GM08714 (cell line): ENCODE data around the gene FOSB.
A peak's percentile ranks its signal among the peaks of the same experiment; 100 is the strongest.

ENCODE experiments used
- H3K4me3 ChIP-seq: fragments of 200-500 bp; sonication (Bioruptor generic); 2 replicates; pipeline ENCODE4 v1.5.1; 2014; ENCODE audit warnings: mild to moderate bottlenecking, low read length, inconsistent platforms
- ZNF274 ChIP-seq: IDR thresholded peaks from 2 replicates; pipeline ENCODE4 v1.6.1; 2012; ENCODE audit warnings: mild to moderate bottlenecking, low read depth, low read length

The FOSB gene

DNA sequence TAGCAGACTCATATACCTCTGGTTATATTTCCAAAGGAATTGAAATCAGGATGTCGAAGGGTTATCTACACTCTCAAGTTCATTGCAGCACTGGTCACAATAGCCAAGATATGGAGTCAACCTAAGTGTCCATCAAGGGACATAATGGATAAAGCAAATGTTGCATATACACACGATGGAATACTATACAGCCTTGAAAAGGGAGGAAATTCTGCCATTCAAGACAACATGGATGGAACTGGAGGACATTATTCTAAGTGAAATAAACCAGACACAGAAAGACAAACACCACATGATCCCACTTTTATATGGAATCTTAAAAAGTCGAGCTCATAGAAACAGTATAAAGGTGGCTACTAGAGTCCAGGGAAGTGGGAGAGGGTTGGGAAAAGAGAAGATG is 30.5 kb upstream of the FOSB start:
- H3K4me3 ChIP-seq, result no peak overlapping the region
- no peak for TF ChIP-seq ZNF274

GRCh38 chr19:45439190-45439568 is 28.6 kb upstream of the FOSB start:
- no peak for TF ChIP-seq ZNF274
- H3K4me3 ChIP-seq, result peak overlapping the region; percentile 68; the same call in 1 of the 2 replicates

GRCh38 chr19:45439569-45440258 is 28.1 kb upstream of the FOSB start:
- no peak for TF ChIP-seq ZNF274
- peak overlapping the region; percentile 68 for H3K4me3 ChIP-seq

DNA sequence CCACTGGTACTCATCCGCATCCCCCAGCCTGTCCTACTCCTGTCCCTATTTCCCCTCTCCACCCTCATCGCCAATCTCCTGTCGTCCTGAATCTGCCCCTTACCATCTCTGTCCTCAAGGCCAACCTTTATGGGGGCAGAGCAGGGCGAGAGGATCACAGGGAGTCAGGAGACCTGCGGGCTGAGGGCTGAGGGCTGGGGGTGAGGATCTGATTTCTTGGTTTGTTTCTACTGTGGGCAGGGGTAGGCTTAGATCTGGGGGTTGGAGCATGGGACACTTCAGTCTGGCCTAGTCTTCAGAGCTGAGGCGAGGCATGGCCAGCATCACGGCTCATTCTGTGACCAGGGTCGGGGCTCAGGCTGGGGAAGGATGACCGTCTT is 27.5 kb upstream of the FOSB start:
- H3K4me3 ChIP-seq, result peak overlapping the region; percentile 68; the same call in 1 of the 2 replicates
- TF ChIP-seq ZNF274, result no peak

DNA sequence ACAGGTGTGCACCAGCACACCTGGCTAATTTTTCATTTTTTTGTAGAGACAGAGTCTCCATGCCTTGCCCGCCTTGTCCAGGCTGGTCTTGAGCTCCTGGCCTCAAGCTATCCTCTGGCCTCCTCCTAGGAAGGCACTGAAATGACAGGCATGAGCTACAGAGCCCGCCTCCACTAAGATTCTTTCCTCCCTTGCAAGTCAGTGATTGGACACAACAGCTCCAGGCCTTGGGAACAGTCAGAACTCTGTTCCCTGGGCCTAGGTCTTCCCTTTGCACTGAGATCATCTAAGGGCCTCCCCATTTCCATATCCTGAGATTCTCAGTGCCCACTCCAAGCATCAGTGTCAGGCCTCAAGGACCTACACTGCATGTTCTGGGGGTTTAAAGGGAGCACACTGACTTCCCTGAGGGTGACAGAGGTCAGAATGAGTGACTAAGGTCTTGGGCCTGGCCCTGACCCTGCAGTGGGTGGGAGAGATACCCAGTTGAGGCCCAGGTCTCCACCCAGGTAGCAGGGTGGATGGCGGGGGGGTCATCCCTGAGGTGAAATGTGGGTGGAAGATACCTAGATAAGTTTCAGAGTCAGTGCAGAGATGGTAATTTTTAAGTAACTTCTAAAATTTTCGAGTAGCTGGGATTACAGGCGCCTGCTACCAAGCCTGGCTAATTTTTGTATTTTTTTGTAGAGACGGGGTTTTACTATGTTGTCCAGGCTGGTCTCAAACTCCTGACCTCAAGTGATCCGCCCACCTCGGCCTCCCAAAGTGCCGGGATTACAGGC is 26.7 kb upstream of the FOSB start:
- no peak overlapping the region for H3K4me3 ChIP-seq
- no peak for TF ChIP-seq ZNF274

- H3K4me3 ChIP-seq, result no peak overlapping the region
- no peak for TF ChIP-seq ZNF274
Observed at GRCh38 chr19:45442408-45442777, 25.4 kb upstream of the FOSB start.

DNA sequence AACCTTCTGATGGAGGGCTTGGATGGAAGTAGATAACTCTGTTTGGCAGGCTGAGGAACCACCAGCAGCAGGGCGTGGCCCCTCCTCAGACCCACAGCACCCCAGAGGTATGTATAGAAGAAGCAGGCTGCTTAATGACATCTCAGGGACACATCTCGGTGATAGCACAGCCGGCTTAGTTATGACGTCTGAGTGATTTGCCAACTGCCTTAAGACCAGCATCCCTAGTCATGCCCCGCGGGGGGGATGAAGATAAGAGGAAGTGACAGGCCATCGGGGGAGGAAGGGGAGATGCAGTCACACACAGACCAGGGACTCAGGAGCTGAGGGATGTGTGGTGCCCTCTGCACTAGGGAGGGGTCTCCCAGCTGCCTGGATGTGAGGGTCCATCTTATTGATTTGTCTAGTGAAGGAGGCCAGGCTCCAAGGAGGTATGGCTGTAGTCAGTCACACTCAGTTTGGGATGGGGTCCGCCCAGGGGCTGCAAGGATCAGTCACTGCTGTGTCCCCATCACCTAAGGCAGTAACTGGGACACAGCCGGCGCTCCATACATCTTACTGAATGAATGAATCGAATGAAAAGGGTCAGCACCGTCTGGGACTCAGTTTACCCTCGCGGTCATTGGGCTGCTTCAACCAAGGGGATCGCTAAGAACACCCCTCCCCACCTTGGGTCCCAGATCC is 24.9 kb upstream of the FOSB start:
- no peak for TF ChIP-seq ZNF274

GRCh38 chr19:45443462-45444317 is 24.1 kb upstream of the FOSB start:
- TF ChIP-seq ZNF274, result no peak
- H3K4me3 ChIP-seq, result peak overlapping the region; percentile 55; the same call in 1 of the 2 replicates

More for the DNA sequence above, 24.9 kb upstream of the FOSB start:
- H3K4me3 ChIP-seq, result peak overlapping the region; percentile 55; the same call in 1 of the 2 replicates

GRCh38 chr19:45444318-45445041 is 23.3 kb upstream of the FOSB start:
- no peak for TF ChIP-seq ZNF274
- H3K4me3 ChIP-seq, result no peak overlapping the region; the same call in 1 of the 2 replicates

DNA sequence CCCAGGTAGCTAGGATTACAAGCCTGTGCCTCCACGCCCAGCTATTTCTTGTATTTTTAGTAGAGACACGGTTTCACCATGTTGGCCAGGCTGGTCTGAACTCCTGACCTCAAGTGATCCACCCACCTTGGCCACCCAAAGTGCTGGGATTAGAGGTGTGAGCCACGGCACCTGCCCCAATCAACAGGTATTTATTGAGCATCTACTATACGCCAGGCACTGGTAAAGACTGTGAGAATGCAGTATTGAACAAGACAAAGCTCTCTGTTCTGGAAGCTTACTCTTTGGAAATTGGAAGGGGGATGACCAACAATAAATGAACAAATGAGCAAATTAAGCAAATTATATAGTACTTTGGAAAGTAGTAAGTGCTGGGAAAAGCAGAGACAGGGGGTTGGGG is 22.7 kb upstream of the FOSB start:
- no peak for TF ChIP-seq ZNF274
- H3K4me3 ChIP-seq, result no peak overlapping the region

DNA sequence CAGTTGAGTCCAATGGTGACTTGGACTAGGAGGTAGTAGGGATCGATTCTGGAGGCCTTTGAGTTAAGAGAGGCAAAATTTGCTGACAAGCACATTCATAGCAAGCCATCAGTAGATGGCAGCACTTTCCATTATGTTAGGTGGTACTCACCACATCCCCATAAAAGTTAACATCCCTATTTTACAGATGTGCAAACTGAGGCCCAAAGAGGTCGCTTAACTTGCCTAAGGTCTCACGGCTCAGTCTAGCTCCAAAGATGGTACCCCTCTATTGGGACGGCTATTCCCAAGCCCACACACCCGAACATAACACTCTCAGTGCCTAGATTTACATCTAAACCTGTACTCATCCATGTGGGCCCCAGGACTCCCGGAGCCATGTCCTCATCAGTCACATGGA is 21.5 kb upstream of the FOSB start:
- no peak for TF ChIP-seq ZNF274
- no peak overlapping the region for H3K4me3 ChIP-seq

DNA sequence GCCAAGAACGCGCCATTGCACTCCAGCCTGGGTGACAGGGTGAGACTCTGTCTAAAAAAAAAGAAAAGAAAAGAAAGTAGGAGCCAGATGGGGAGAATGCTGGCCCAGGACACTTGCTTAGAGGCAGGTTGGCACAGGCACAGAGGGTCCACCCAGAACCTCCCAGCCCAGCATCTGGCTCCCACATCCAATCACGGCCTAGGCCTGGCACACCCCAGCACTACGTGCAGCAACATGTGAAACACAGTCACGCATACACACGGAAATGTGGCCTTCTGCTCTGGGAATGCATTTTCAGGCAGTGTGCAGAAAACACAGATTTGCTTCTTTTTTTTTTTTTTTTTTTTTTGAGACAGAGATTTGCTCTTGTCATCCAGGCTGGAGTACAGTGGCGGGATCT is 20.9 kb upstream of the FOSB start:
- H3K4me3 ChIP-seq, result no peak overlapping the region
- no peak for TF ChIP-seq ZNF274

DNA sequence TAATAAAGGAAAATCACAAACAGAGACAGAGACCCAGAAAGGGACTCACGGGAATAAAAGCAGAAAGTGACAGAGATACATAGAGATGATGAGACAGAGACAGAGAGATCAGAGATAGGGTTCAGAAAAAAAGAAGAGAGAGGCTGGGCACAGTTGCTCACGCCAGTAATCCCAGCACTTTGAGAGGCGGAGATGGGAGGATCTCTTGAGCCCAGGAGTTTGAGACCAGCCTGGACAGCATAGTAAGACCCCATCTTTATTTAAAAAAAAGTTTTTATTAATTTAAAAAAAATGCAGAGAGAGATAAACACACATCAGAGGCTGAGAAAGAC is 19.4 kb upstream of the FOSB start:
- no peak for TF ChIP-seq ZNF274
- H3K4me3 ChIP-seq, result no peak overlapping the region
